IMR-90 (cell line): ENCODE results near the gene TAF1B. TPM values are rescaled to one million over a fixed set of nuclear protein-coding genes. Genes with fewer than 3 reads are reported as not detected.

Experiments
- ATAC-seq: fragments of 200-7000 bp; cut with Tn5 transposase; 2 replicates; pipeline ENCODE4 v1.9.1; 2020; ENCODE audit warnings: low read depth, mild to moderate bottlenecking, moderate library complexity
- BruUV-seq: library from RNA; stranded (reverse); fragments of 400-500 nt; replicated peaks from 2 replicates; lab custom pipeline; 2021; lab: Mats Ljungman, UMichigan
- CTCF ChIA-PET: fragments of 300-600 bp; formaldehyde crosslinking; extraction: SDS; loops from one replicate; lab custom pipeline; 2021; ENCODE audit warnings: antibody characterized with exemption; lab: Yijun Ruan, JAX
- POLR2A ChIA-PET: fragments of 300-600 bp; sonication (Branson Sonifier 250); formaldehyde crosslinking; loops from one replicate; lab custom pipeline; 2022; ENCODE audit warnings: antibody characterized with exemption; ENCODE audit not compliant: unreplicated experiment; lab: Charles Lee
- DNase-seq: peaks from one replicate; pipeline ENCODE4 v3.0.0; 2013
- H2AFZ ChIP-seq: replicated peaks from 2 replicates; pipeline ENCODE3; 2013; ENCODE audit warnings: low read length, mild to moderate bottlenecking; ENCODE audit not compliant: poor library complexity
- H2AK5ac ChIP-seq: 2 replicates; pipeline ENCODE4 v1.6.1; 2013; ENCODE audit warnings: low read depth, low read length, inconsistent platforms
- H2AK9ac ChIP-seq: replicated peaks from 2 replicates; pipeline ENCODE3; 2013; ENCODE audit warnings: mild to moderate bottlenecking, low read depth, low read length, moderate library complexity; ENCODE audit not compliant: poor library complexity
- H2BK120ac ChIP-seq: 2 replicates; pipeline ENCODE4 v1.6.1; 2013; ENCODE audit warnings: low read depth, low read length, inconsistent platforms
- H2BK15ac ChIP-seq: 3 replicates; pipeline ENCODE4 v1.6.1; 2013; ENCODE audit warnings: low read depth, low read length, inconsistent platforms
- H2BK20ac ChIP-seq: 2 replicates; pipeline ENCODE4 v1.6.1; 2013; ENCODE audit warnings: low read depth, mild to moderate bottlenecking, inconsistent platforms, low read length, moderate library complexity
- H2BK5ac ChIP-seq: 2 replicates; pipeline ENCODE4 v1.6.1; 2013; ENCODE audit warnings: mild to moderate bottlenecking, low read depth, low read length, inconsistent platforms; ENCODE audit not compliant: poor library complexity, severe bottlenecking
- H3K14ac ChIP-seq: replicated peaks from 2 replicates; pipeline ENCODE4 v1.6.1; 2013; ENCODE audit warnings: low read depth, low read length, inconsistent platforms
- H3K18ac ChIP-seq: 2 replicates; pipeline ENCODE4 v1.6.1; 2013; ENCODE audit warnings: low read depth, low read length, control low read depth
- H3K23ac ChIP-seq: 2 replicates; pipeline ENCODE4 v1.6.1; 2013; ENCODE audit warnings: low read depth, low read length, inconsistent platforms
- H3K27ac ChIP-seq: 2 replicates; pipeline ENCODE4 v1.5.1; 2013; ENCODE audit warnings: mild to moderate bottlenecking, control low read depth, low read length; ENCODE audit not compliant: insufficient read depth
- H3K27me3 ChIP-seq: 2 replicates; pipeline ENCODE4 v1.6.1; 2013; ENCODE audit warnings: low read length; ENCODE audit not compliant: control insufficient read depth, insufficient read depth
- H3K36me3 ChIP-seq: 2 replicates; pipeline ENCODE4 v1.6.1; 2013; ENCODE audit warnings: low read length, mixed read lengths; ENCODE audit not compliant: control insufficient read depth, insufficient read depth
- H3K4ac ChIP-seq: 2 replicates; pipeline ENCODE4 v1.6.1; 2013; ENCODE audit warnings: low read depth, low read length, inconsistent platforms
- H3K4me1 ChIP-seq: 2 replicates; pipeline ENCODE4 v1.6.1; 2013; ENCODE audit warnings: low read length, mixed read lengths; ENCODE audit not compliant: control insufficient read depth, insufficient read depth
- H3K4me2 ChIP-seq: 2 replicates; pipeline ENCODE4 v1.6.1; 2013; ENCODE audit warnings: low read depth, mild to moderate bottlenecking, control low read depth, low read length, moderate library complexity
- H3K4me3 ChIP-seq: 2 replicates; pipeline ENCODE4 v1.5.1; 2013; ENCODE audit warnings: low read depth, mild to moderate bottlenecking, control low read depth, low read length, moderate library complexity; ENCODE audit not compliant: insufficient read depth
- H3K56ac ChIP-seq: 2 replicates; pipeline ENCODE4 v1.6.1; 2013; ENCODE audit warnings: low read length, inconsistent platforms; ENCODE audit not compliant: insufficient read depth; ENCODE audit errors: extremely low read depth
- H3K79me1 ChIP-seq, 2 experiments: 2 replicates each; pipeline ENCODE4 v1.6.1; 2013; ENCODE audit warnings: low read length in 2 of 2, inconsistent platforms in 1 of 2, low read depth in 1 of 2
- H3K9ac ChIP-seq: 2 replicates; pipeline ENCODE4 v1.6.1; 2013; ENCODE audit warnings: low read depth, low read length, control low read depth
- H3K9me1 ChIP-seq: 2 replicates; pipeline ENCODE4 v1.6.1; 2013; ENCODE audit warnings: low read length, inconsistent platforms; ENCODE audit not compliant: insufficient read depth
- H3K9me3 ChIP-seq: 2 replicates; pipeline ENCODE4 v1.6.1; 2013; ENCODE audit warnings: low read length; ENCODE audit not compliant: control insufficient read depth, insufficient read depth
- H4K20me1 ChIP-seq: 2 replicates; pipeline ENCODE4 v1.6.1; 2013; ENCODE audit warnings: low read length, inconsistent platforms; ENCODE audit not compliant: insufficient read depth
- H4K5ac ChIP-seq: 2 replicates; pipeline ENCODE4 v1.6.1; 2013; ENCODE audit warnings: mild to moderate bottlenecking, low read depth, low read length, control low read depth
- H4K8ac ChIP-seq, 2 experiments: 2 replicates each; pipeline ENCODE4 v1.6.1; 2013; ENCODE audit warnings: low read depth in 2 of 2, low read length in 2 of 2, control low read depth in 1 of 2, inconsistent platforms in 1 of 2
- H4K91ac ChIP-seq: 2 replicates; pipeline ENCODE4 v1.6.1; 2013; ENCODE audit warnings: low read depth, low read length, inconsistent platforms; ENCODE audit not compliant: insufficient read depth
- MXI1 ChIP-seq: IDR thresholded peaks from 2 replicates; pipeline ENCODE4 v1.6.1; 2012; ENCODE audit warnings: low read depth, mild to moderate bottlenecking, low read length, moderate library complexity, borderline replicate concordance
- NFE2L2 ChIP-seq: fragments of 150-350 bp; IDR thresholded peaks from 2 replicates; pipeline ENCODE4 v1.6.1; 2016; ENCODE audit warnings: low read depth, mild to moderate bottlenecking, low read length
- RAD21 ChIP-seq: IDR thresholded peaks from 2 replicates; pipeline ENCODE4 v1.6.1; 2012; ENCODE audit warnings: low read length, improper control_type of control experiment
- RCOR1 ChIP-seq: IDR thresholded peaks from 2 replicates; pipeline ENCODE4 v1.6.1; 2012; ENCODE audit warnings: mild to moderate bottlenecking, low read length, improper control_type of control experiment; ENCODE audit not compliant: insufficient replicate concordance
- SMC3 ChIP-seq: fragments of 150-350 bp; IDR thresholded peaks from 2 replicates; pipeline ENCODE4 v1.6.1; 2016; ENCODE audit warnings: low read depth, mild to moderate bottlenecking, antibody characterized with exemption, low read length, moderate library complexity
- WGBS, 2 experiments: methylation state at CpG; one replicate each; pipeline versions ENCODE4 v1.1.5 to v1.1.7; 2013; ENCODE audit warnings: missing lambda C conversion rate in 2 of 2; ENCODE audit not compliant: insufficient read length in 1 of 2; ENCODE audit errors: extremely low coverage in 2 of 2; 5-methylcytosine and 5-hydroxymethylcytosine counted together
- dilution Hi-C: fragments of 300-500 bp; cut with HindIII; formaldehyde crosslinking; loops from one replicate; pipeline ENCODE4 v1.14.3; 2018; ENCODE audit warnings: low sequenced_read_pairs; ENCODE audit not compliant: unreplicated experiment
- in situ Hi-C: fragments of 300-500 bp; cut with MboI; formaldehyde crosslinking; loops from 3 replicates; pipeline ENCODE4 v1.14.3; 2019; ENCODE audit warnings: low sequenced_read_pairs, inconsistent platforms, mixed read lengths
- intact Hi-C: fragments of 100-400 bp; cut with micrococcal nuclease; formaldehyde crosslinking; loops from 2 replicates; pipeline ENCODE4 v1.10.0; 2022
- polyA plus RNA-seq, 3 experiments: library from polyadenylated mRNA; depleted of rRNA; stranded (reverse); fragments of >200 nt; gene quantifications; 2 replicates each; pipeline ENCODE4 v1.2.3, GENCODE V29; 2012; ENCODE audit warnings: low replicate concordance in 1 of 3
- total RNA-seq: library from RNA; depleted of rRNA; stranded (reverse); fragments of >200 nt; gene quantifications from 2 replicates; pipeline ENCODE4 v1.2.3, GENCODE V29; 2012

The TAF1B gene
- total and polyA plus RNA-seq, 2 of the 4 experiments (the other 2 are of a cell fraction), result 8.4 to 19.9 TPM

GRCh38 chr2:9982891-9983290 lies 139.6 kb downstream of the TAF1B start:
- Histone ChIP-seq H4K8ac (0 out of 4 replicates have a peak overlapping the region, but pooled peaks of 1 of the 2 experiments have one; percentile 7), H3K27ac (no peak overlapping the region), H2BK5ac (no peak overlapping the region), H3K23ac (no peak overlapping the region), H2BK15ac (no peak overlapping the region; the same call in 2 of the 3 replicates), H3K4me1 (peaks cover 12% of the 10 kb centered on the region), H3K79me1 (no peaks in the 10 kb centered on the region), H2BK20ac (peak overlapping the region; percentile 69), H3K18ac (no peak overlapping the region), H3K36me3 (no peaks in the 10 kb centered on the region), H3K4me3 (no peak overlapping the region), H2BK120ac (peak overlapping the region; percentile 68), H3K9ac (no peak overlapping the region), H3K9me1 (peaks cover 7% of the 10 kb centered on the region), H3K27me3 (no peaks in the 10 kb centered on the region), H3K9me3 (no peaks in the 10 kb centered on the region), H4K91ac (peak overlapping the region; percentile 43; the same call in 1 of the 2 replicates), H4K20me1 (no peaks in the 10 kb centered on the region), H3K14ac (no peak overlapping the region; the same call in 1 of the 2 replicates), H2AFZ (peak overlapping the region; percentile 26), H3K56ac (no peak overlapping the region), H3K4ac (peak overlapping the region; percentile 63), H4K5ac (no peak overlapping the region), H3K4me2 (no peak overlapping the region), H2AK9ac (no peak overlapping the region), H2AK5ac (peak overlapping the region; percentile 85)
- WGBS, 2 experiments, result 80% methylated on average over 1 of the region's 10 CpGs; no CpG with 5 or more reads in 1 of the 2 experiments
- no peak for DNase-seq
- in situ Hi-C loops, result no loop called here
- ATAC-seq, result no peak
- intact Hi-C loops, result no loop called here
- CTCF ChIA-PET, result interaction anchor here (0.6 to 1.9 kb wide), 3 partner anchors 11 to 95 kb away, joined by 3 to 8 read pairs (median 6); no protein-coding TSS in a partner anchor
- no TSS peak for BruUV-seq
- POLR2A ChIA-PET, result no interaction called here
- TF ChIP-seq RCOR1 (no peak), SMC3 (no peak), MXI1 (no peak), NFE2L2 (no peak), RAD21 (no peak)
- dilution Hi-C loops, result no loop called here
